Subcutaneous abdominal adipose tissue (tissue), 5 donors: ENCODE results near the gene VTI1A.

Experiments
- H3K27ac ChIP-seq: one replicate; pipeline ENCODE4 v1.7.0; 2013; ENCODE audit warnings: low read depth, mild to moderate bottlenecking, inconsistent platforms, low read length, moderate library complexity
- H3K27me3 ChIP-seq, 5 donors: one replicate each; pipeline ENCODE4 v1.7.0; 2013; ENCODE audit warnings: low read length in 5 of 5, inconsistent platforms in 1 of 5; ENCODE audit not compliant: control insufficient read depth in 5 of 5, insufficient read depth in 4 of 5
- H3K36me3 ChIP-seq, 5 donors: one replicate each; pipeline ENCODE4 v1.7.0; 2013; ENCODE audit warnings: low read length in 5 of 5; ENCODE audit not compliant: control insufficient read depth in 5 of 5, insufficient read depth in 5 of 5
- H3K4me1 ChIP-seq, 5 donors: one replicate each; pipeline ENCODE4 v1.7.0; 2013; ENCODE audit warnings: low read length in 5 of 5, mild to moderate bottlenecking in 3 of 5, moderate library complexity in 1 of 5; ENCODE audit not compliant: control insufficient read depth in 5 of 5, insufficient read depth in 5 of 5
- H3K4me3 ChIP-seq, 5 donors: one replicate each; pipeline ENCODE4 v1.7.0; 2013; ENCODE audit warnings: low read length in 5 of 5, low read depth in 1 of 5
- H3K9ac ChIP-seq, 5 donors: one replicate each; pipeline ENCODE4 v1.7.0; 2013; ENCODE audit warnings: low read length in 5 of 5, mild to moderate bottlenecking in 4 of 5, moderate library complexity in 3 of 5
- H3K9me3 ChIP-seq, 5 donors: one replicate each; pipeline ENCODE4 v1.7.0; 2013; ENCODE audit warnings: low read length in 5 of 5; ENCODE audit not compliant: control insufficient read depth in 5 of 5
- donor health status: healthy.
- donor health status: healthy.
- donor health status: healthy.
- donor health status: healthy.
- donor health status: healthy.

VTI1A gene

DNA sequence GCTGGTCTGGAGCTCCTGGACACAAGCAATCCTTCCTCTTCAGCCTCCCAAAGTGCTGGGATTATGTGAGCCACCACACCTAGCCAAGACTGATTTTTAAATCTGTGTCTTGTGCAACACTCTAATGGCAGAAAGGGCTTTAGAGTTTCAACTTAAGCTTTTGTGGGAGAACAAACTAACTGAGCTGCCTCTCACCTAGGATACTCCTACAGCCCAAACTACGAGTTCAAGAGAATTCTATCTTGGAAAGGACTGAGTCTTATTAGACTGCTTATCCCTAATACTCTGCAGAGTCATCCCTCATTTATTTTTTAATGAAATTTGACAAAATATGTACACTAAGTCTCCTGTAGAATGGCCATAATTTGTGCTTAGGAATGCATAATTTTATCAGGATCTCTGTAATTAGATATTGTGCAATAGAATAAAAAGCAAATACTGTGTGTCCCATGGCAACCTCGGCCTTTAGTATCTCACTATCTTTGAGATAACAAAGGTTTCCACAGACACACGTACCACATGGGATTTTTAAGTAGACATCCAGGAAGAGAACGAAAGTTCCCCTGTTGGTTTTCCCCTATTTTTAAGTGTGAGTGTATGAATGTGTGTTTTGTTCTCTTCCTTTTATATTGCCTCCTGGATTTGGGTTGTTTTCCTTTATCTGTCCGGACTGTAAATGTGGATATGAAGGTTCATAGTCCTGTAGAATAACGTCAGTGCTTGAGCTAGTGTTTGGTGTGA lies 303.6 kb downstream of the VTI1A start:
- Histone ChIP-seq H3K27ac (no peak overlapping the region), H3K36me3 (no peaks in the 10 kb centered on the region), H3K27me3 (no peaks in the 10 kb centered on the region), H3K4me1 (peaks cover 0 to 24% (median 9%) of the 10 kb centered on the region in 5 donors), H3K4me3 (no peak overlapping the region), H3K9ac (no peak overlapping the region), H3K9me3 (no peaks in the 10 kb centered on the region)

DNA sequence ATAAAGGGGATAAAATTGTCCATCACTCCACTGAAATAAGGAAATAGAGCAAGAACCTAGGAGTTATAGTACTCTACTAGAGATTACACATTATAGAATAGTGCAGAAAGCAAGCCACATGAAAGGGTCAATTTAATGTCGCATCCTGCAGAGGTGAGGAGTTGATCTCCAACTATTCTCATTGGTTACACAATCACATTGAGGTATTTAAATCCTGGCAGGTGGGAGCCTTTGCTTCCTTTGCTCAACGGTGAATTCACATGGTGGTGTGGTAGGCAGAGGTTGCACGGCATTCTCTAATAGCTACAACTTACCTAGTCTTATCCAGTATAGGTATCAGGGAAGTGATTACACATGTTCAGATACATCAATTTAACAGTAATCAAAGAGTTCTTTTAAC lies 304.6 kb downstream of the VTI1A start:
- Histone ChIP-seq H3K36me3 (no peaks in the 10 kb centered on the region), H3K9ac (no peak overlapping the region), H3K27ac (no peak overlapping the region), H3K4me1 (peaks cover 0 to 24% (median 9%) of the 10 kb centered on the region in 5 donors), H3K27me3 (no peaks in the 10 kb centered on the region), H3K9me3 (no peaks in the 10 kb centered on the region), H3K4me3 (no peak overlapping the region)

DNA sequence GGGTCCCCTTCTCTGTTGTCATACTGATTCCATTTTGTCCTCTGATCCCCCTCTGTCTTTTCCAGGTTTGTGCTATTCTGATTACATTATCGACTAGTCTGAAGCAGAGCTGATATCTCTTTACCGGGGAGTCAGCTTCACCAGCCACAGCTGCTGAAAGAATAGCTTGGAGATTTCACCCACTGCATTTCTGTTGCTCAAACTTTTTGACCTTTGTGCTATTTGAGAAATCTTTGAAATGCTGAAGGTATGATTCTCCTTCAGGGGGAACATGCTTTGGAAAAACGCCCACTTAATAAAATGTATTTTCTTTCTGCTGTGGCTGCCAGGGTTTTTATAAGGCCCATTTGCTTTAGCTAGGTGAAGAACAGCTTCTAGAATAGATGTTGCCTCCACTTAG lies 305.3 kb downstream of the VTI1A start:
- H3K4me1 ChIP-seq: peaks cover 0 to 24% (median 9%) of the 10 kb centered on the region in 5 donors
- H3K4me3 ChIP-seq: no peak overlapping the region
- H3K36me3 ChIP-seq: no peaks in the 10 kb centered on the region
- no peaks in the 10 kb centered on the region for H3K9me3 ChIP-seq
- H3K27me3 ChIP-seq: no peaks in the 10 kb centered on the region
- no peak overlapping the region for H3K9ac ChIP-seq
- no peak overlapping the region for H3K27ac ChIP-seq

DNA sequence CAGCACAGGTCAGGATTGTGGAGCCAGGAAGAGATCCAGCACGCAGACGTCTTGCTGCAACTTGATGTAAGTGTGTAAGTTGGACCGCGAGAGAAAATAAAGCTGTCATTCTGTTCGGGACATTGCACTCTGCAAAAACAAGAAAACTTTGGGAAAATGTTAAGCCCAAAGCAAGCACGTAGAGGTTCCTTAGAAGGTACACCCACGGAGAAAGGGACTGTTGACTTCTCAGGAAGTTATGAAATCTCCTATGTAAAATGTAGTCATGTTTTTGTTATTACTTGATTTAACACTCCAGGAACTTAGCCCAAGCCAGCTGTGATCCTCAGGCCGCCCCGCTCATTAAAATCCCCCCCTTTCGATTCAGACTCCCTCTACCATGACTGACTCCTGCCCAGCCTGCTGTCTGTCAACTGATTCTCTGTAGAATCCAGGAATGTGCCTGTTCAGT lies 307.0 kb downstream of the VTI1A start:
- Histone ChIP-seq H3K27me3 (no peaks in the 10 kb centered on the region), H3K9ac (peak overlapping the region in 1 of 5 donors; percentile 32), H3K4me3 (peak overlapping the region in 2 of 5 donors; percentile 41 to 45), H3K9me3 (no peaks in the 10 kb centered on the region), H3K4me1 (peaks cover 0 to 24% (median 9%) of the 10 kb centered on the region in 5 donors), H3K36me3 (no peaks in the 10 kb centered on the region), H3K27ac (no peak overlapping the region)

DNA sequence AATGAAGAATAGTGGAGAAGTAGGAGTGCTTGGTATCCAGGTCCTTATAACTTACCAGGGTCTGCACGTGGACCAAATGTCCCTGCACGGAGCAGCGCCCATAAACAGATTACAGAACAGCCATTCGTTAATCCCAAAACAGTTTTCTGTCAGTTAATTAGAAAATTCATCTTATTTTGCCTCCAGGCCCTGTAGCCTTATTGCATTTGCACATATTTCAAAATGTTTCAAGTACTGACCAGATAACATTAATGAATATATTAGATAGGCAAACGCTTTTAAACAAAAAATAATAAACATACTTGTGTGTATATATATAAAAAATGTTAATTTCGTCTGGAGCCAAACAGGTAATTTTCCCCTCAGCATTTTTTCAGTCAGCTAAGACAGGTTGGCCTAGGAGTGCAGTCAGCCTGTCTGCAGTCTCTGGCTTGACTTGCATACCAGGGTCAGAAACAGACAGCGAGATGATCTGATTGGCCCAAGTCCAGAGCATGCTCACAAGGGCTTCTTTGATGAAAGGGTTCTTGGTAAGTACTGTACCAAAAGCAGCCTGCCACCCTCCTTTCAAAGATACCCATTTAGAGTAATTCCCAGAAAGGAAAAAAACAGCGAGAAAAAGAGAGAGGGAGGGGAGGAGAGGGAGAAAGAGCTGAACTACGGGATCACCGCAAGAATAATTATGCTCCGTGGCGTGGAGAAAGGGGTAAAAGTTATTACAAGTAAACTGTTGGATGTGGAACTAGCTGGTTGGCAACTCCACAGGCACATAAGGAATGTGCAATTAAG lies 308.6 kb downstream of the VTI1A start:
- Histone ChIP-seq H3K9me3 (no peaks in the 10 kb centered on the region), H3K27me3 (no peaks in the 10 kb centered on the region), H3K9ac (no peak overlapping the region), H3K27ac (no peak overlapping the region), H3K36me3 (no peaks in the 10 kb centered on the region), H3K4me3 (no peak overlapping the region), H3K4me1 (peaks cover 0 to 20% (median 9%) of the 10 kb centered on the region in 5 donors)

DNA sequence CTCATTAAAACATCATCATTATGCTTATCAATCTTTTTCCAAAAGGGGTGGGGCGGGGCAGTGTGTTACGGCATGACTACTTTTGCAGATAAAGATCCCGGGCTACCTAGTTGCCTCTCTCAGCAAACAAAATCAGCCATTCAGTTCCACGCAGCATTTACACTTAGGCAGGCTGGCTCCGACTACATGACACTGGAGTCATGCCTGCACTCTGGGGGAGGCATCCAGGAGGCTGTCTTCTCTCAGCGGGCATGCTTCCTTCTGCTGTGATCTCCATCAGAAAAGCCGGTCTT lies 309.2 kb downstream of the VTI1A start:
- Histone ChIP-seq H3K9ac (no peak overlapping the region), H3K4me1 (peaks cover 0 to 20% (median 9%) of the 10 kb centered on the region in 5 donors), H3K9me3 (no peaks in the 10 kb centered on the region), H3K27me3 (no peaks in the 10 kb centered on the region), H3K4me3 (no peak overlapping the region), H3K36me3 (no peaks in the 10 kb centered on the region), H3K27ac (no peak overlapping the region)

DNA sequence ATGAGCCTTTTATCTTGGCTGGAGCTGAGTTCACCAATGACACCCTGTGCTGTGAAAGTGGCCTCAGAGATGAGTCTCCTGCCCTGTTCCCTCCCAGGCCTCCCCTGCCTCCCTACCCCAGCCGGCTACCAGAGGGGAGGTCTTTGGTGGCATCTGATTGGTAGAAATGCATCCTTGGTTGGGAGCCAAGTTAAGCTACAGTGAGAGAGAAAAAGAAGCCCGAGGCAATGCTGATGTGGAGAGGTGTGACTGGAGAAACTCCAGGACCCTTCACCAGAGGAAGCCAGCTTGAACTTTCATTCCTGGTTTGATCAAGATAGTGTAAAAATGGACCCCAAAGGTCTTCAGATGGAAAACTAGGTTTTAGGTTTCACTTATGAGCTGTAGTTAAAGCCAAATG lies 311.9 kb downstream of the VTI1A start:
- Histone ChIP-seq H3K4me1 (peaks cover 0 to 5% (median 0%) of the 10 kb centered on the region in 5 donors), H3K9me3 (no peaks in the 10 kb centered on the region), H3K36me3 (no peaks in the 10 kb centered on the region), H3K4me3 (no peak overlapping the region), H3K9ac (no peak overlapping the region), H3K27me3 (no peaks in the 10 kb centered on the region), H3K27ac (no peak overlapping the region)

DNA sequence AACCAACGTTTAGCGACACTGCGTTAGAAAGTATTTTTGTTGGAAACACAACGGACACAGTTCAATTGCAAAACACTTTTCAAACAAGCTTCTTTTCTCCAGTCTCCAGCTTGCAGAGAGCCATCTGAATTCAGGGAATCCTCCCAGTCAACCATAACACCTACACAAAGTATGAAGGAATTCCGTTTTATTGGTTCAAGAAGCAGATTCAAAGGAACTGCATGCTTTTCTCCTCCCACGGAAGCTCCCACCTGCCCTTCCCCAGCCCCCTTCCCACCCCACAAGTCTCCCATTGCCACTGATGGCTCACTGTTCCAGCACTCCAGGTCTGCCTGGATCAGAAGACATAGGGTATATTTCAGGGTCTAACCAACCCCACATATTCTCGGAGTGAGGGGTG lies 312.5 kb downstream of the VTI1A start:
- H3K9me3 ChIP-seq: no peaks in the 10 kb centered on the region
- H3K36me3 ChIP-seq: no peaks in the 10 kb centered on the region
- H3K9ac ChIP-seq: no peak overlapping the region
- no peak overlapping the region for H3K4me3 ChIP-seq
- no peaks in the 10 kb centered on the region for H3K4me1 ChIP-seq
- no peak overlapping the region for H3K27ac ChIP-seq
- no peaks in the 10 kb centered on the region for H3K27me3 ChIP-seq

DNA sequence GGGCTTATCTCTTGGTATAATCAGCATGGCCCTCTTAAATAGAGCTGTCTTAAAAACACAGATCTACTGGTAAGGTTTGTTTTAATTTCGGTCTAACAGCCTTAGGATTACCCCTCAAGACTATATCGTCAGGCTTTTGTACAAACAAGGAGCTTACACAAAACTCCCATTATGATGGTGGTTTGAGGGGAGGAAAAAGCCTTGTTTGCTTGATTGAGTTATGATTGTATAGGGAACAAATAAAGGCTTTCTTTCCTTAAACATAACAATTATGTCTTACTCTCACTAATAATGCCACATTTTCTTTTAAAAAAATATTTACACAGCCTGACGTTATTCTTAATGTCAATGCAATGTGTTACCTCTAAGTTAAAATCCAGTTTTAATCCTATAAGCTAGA lies 314.2 kb downstream of the VTI1A start:
- Histone ChIP-seq H3K9me3 (no peaks in the 10 kb centered on the region), H3K4me3 (no peak overlapping the region), H3K27ac (no peak overlapping the region), H3K27me3 (no peaks in the 10 kb centered on the region), H3K36me3 (no peaks in the 10 kb centered on the region), H3K4me1 (no peaks in the 10 kb centered on the region), H3K9ac (no peak overlapping the region)

DNA sequence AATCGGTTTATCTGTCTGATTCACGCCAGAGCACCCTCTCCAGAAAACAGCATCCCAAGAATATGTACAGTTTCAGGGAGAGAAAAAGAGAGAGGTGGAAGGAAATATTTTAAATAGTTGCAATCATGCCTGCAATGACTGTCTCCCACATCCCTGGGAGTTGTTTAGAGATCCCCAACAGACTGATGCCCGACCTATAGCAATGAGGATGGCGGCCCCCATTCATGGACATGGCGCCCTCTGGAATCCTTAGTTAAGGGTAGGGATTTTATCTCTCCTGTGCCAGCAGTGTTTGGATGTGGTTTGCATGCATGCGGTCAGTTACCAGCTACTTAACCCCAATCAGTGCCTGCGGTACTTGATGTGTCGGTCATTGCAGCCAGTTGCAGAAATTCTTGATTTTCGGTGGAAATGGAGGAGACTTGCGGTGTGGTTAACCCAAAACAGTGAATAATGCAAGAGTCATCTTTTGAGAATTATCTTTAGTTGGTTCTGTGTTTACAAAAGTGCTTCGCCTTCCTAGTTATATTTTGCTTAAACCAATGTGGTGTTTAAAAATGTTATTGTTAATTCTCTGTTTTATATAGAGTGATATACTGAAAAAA lies 317.0 kb downstream of the VTI1A start:
- no peak overlapping the region for H3K9ac ChIP-seq
- H3K27me3 ChIP-seq: no peaks in the 10 kb centered on the region

More for the DNA sequence above, 317.0 kb downstream of the VTI1A start:
- H3K27ac ChIP-seq: no peak overlapping the region
- H3K36me3 ChIP-seq: no peaks in the 10 kb centered on the region
- H3K9me3 ChIP-seq: no peaks in the 10 kb centered on the region
- no peak overlapping the region for H3K4me3 ChIP-seq
- H3K4me1 ChIP-seq: peaks cover 0 to 5% (median 2%) of the 10 kb centered on the region in 5 donors
